H9 (cell line): ENCODE measurements around the gene LPAR3. TPM values are rescaled to one million over a fixed set of nuclear protein-coding genes. Genes with fewer than 3 reads are reported as not detected.

Experiments
- DNase-seq: peaks from one replicate; pipeline ENCODE4 v3.0.0-alpha.2; 2017
- H2AFZ ChIP-seq: one replicate; pipeline ENCODE4 v1.6.1; 2013; ENCODE audit warnings: mild to moderate bottlenecking, low read length, control low read depth, moderate library complexity
- H2AK5ac ChIP-seq: 2 replicates; pipeline ENCODE4 v1.6.1; 2013; ENCODE audit warnings: low read length, control low read depth, mixed read lengths; ENCODE audit not compliant: insufficient read length
- H2BK120ac ChIP-seq: one replicate; pipeline ENCODE4 v1.6.1; 2013; ENCODE audit warnings: low read depth, mild to moderate bottlenecking, low read length, control low read depth, inconsistent platforms; ENCODE audit not compliant: poor library complexity, severe bottlenecking
- H2BK12ac ChIP-seq: 2 replicates; pipeline ENCODE4 v1.6.1; 2013; ENCODE audit warnings: low read length, control low read depth, mixed read lengths, low read depth; ENCODE audit not compliant: insufficient read length
- H2BK15ac ChIP-seq: 2 replicates; pipeline ENCODE4 v1.6.1; 2013; ENCODE audit warnings: low read depth, low read length, control low read depth
- H2BK20ac ChIP-seq: one replicate; pipeline ENCODE4 v1.6.1; 2013; ENCODE audit warnings: low read depth, mild to moderate bottlenecking, low read length, control low read depth, inconsistent platforms; ENCODE audit not compliant: poor library complexity, severe bottlenecking
- H2BK5ac ChIP-seq: 2 replicates; pipeline ENCODE4 v1.6.1; 2013; ENCODE audit warnings: low read length, control low read depth, mixed read lengths; ENCODE audit not compliant: insufficient read length
- H3K14ac ChIP-seq: 2 replicates; pipeline ENCODE4 v1.6.1; 2013; ENCODE audit warnings: low read length, control low read depth; ENCODE audit not compliant: insufficient read depth
- H3K18ac ChIP-seq: 2 replicates; pipeline ENCODE4 v1.6.1; 2013; ENCODE audit warnings: low read depth, mild to moderate bottlenecking, mixed read lengths, low read length, control low read depth; ENCODE audit not compliant: insufficient read length
- H3K23ac ChIP-seq: 2 replicates; pipeline ENCODE4 v1.6.1; 2013; ENCODE audit warnings: low read length, control low read depth, mixed read lengths, low read depth; ENCODE audit not compliant: insufficient read length
- H3K23me2 ChIP-seq: 2 replicates; pipeline ENCODE4 v1.6.1; 2013; ENCODE audit warnings: low read depth, mild to moderate bottlenecking, mixed read lengths, low read length, control low read depth; ENCODE audit not compliant: insufficient read length, poor library complexity, severe bottlenecking
- H3K27ac ChIP-seq: 2 replicates; pipeline ENCODE4 v1.5.1; 2013; ENCODE audit warnings: low read length, control low read depth, mixed read lengths, low read depth; ENCODE audit not compliant: insufficient read length
- H3K27me3 ChIP-seq: 2 replicates; pipeline ENCODE4 v1.6.1; 2013; ENCODE audit warnings: low read length, control low read depth, inconsistent platforms; ENCODE audit not compliant: insufficient read depth
- H3K4ac ChIP-seq: 2 replicates; pipeline ENCODE4 v1.6.1; 2013; ENCODE audit warnings: low read depth, mild to moderate bottlenecking, control low read depth, inconsistent platforms, low read length, moderate library complexity
- H3K4me1 ChIP-seq: 2 replicates; pipeline ENCODE4 v1.6.1; 2013; ENCODE audit warnings: low read length, control low read depth, inconsistent platforms; ENCODE audit not compliant: insufficient read depth
- H3K4me2 ChIP-seq: 2 replicates; pipeline ENCODE4 v1.6.1; 2013; ENCODE audit warnings: low read length, control low read depth, mixed read lengths; ENCODE audit not compliant: insufficient read length, insufficient read depth
- H3K56ac ChIP-seq: 2 replicates; pipeline ENCODE4 v1.6.1; 2013; ENCODE audit warnings: low read depth, mild to moderate bottlenecking, mixed read lengths, low read length, control low read depth; ENCODE audit not compliant: insufficient read length
- H3K79me1 ChIP-seq: 2 replicates; pipeline ENCODE4 v1.6.1; 2013; ENCODE audit warnings: low read depth, mild to moderate bottlenecking, moderate library complexity, low read length, control low read depth, inconsistent platforms; ENCODE audit not compliant: insufficient read depth, poor library complexity, severe bottlenecking
- H3K79me2 ChIP-seq: 2 replicates; pipeline ENCODE4 v1.6.1; 2013; ENCODE audit warnings: low read length, control low read depth, inconsistent platforms; ENCODE audit not compliant: insufficient read depth
- H3K9ac ChIP-seq: 2 replicates; pipeline ENCODE4 v1.6.1; 2013; ENCODE audit warnings: low read length, control low read depth, mixed read lengths; ENCODE audit not compliant: insufficient read length; ENCODE audit errors: extremely low read depth
- H3K9me3 ChIP-seq: one replicate; pipeline ENCODE4 v1.6.1; 2013; ENCODE audit warnings: low read depth, low read length, inconsistent platforms; ENCODE audit not compliant: control insufficient read depth
- H3T11ph ChIP-seq: one replicate; pipeline ENCODE4 v1.6.1; 2013; ENCODE audit warnings: mild to moderate bottlenecking, low read length, control low read depth, inconsistent platforms
- H4K20me1 ChIP-seq: one replicate; pipeline ENCODE4 v1.6.1; 2013; ENCODE audit not compliant: control insufficient read depth, insufficient read length, insufficient read depth
- H4K5ac ChIP-seq: 2 replicates; pipeline ENCODE4 v1.6.1; 2013; ENCODE audit warnings: low read depth, mild to moderate bottlenecking, mixed read lengths, low read length, control low read depth; ENCODE audit not compliant: insufficient read length
- H4K8ac ChIP-seq: replicated peaks from 2 replicates; pipeline ENCODE4 v1.6.1; 2013; ENCODE audit warnings: low read length, control low read depth, mixed read lengths, low read depth; ENCODE audit not compliant: insufficient read length
- H4K91ac ChIP-seq: 2 replicates; pipeline ENCODE4 v1.6.1; 2013; ENCODE audit warnings: low read depth, mild to moderate bottlenecking, moderate library complexity, mixed read lengths, low read length, control low read depth; ENCODE audit not compliant: insufficient read length
- H3K27ac Mint-ChIP-seq, 3 experiments: 2 replicates in 2 of 3; 3 replicates in 1 of 3; pipeline ENCODE4 v1.8.0; 2020 to 2021; ENCODE audit warnings: mixed read lengths in 3 of 3, mild to moderate bottlenecking in 1 of 3, moderate library complexity in 1 of 3
- H3K27me3 Mint-ChIP-seq: 2 replicates; pipeline ENCODE4 v1.8.0; 2021; ENCODE audit warnings: low read depth, mild to moderate bottlenecking, moderate library complexity, mixed read lengths
- H3K36me3 Mint-ChIP-seq, 3 experiments: 2 replicates in 2 of 3; 3 replicates in 1 of 3; pipeline ENCODE4 v1.8.0; 2020 to 2021; ENCODE audit warnings: low read depth in 3 of 3, mixed read lengths in 3 of 3; ENCODE audit not compliant: insufficient read depth in 1 of 3
- H3K4me1 Mint-ChIP-seq, 2 experiments: 2 replicates each; pipeline ENCODE4 v1.8.0; 2020; ENCODE audit warnings: mixed read lengths in 2 of 2
- H3K4me3 Mint-ChIP-seq, 2 experiments: 2 replicates in 1 of 2; 3 replicates in 1 of 2; pipeline ENCODE4 v1.8.0; 2020 to 2021; ENCODE audit warnings: mild to moderate bottlenecking in 2 of 2, mixed read lengths in 2 of 2, moderate library complexity in 1 of 2
- H3K9me3 Mint-ChIP-seq, 2 experiments: 2 replicates in 1 of 2; 3 replicates in 1 of 2; pipeline ENCODE4 v1.8.0; 2020; ENCODE audit warnings: mild to moderate bottlenecking in 2 of 2, mixed read lengths in 2 of 2, moderate library complexity in 1 of 2
- WGBS: extraction: QIAGEN DNeasy Blood & Tissue Kit; methylation state at CpG from one replicate; pipeline ENCODE4 v1.1.7; 2013; ENCODE audit warnings: missing lambda C conversion rate, low lambda C conversion rate, mixed read lengths; ENCODE audit not compliant: insufficient read length; ENCODE audit errors: extremely low coverage; 5-methylcytosine and 5-hydroxymethylcytosine counted together
- total RNA-seq: library from RNA; stranded (reverse); gene quantifications from 2 replicates; pipeline ENCODE4 v1.2.1, GENCODE V29; 2021
- TF ChIP-seq, protein P1 (sequence below): fragments of 200-600 bp; sonication (generic); conservative IDR thresholded peaks from 3 replicates; pipeline ENCODE4 v1.8.0; 2021; ENCODE audit warnings: antibody characterized with exemption, mild to moderate bottlenecking

Gene LPAR3
- total RNA-seq, 1 experiment from 2014 or later, result 3.0 TPM

DNA sequence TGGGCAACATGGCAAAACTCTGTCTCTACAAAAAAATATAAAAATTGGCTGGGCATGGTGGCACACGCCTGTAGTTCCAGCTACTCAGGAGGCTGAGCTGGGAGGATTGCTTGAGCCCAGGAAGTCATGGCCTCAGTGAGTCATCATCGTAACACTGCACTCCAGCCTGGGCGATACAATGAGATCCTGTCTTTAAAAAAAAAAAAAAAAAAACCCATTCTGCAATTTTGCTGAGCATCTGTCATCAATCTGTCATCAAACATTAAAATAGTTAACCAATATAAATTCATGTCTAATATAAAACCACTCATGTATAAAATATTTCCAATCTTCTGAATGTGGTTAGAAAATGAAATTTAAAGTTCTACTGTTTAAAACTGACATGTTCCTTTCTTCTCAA is 56.9 kb downstream of the LPAR3 start:
- no peaks in the 10 kb centered on the region for H3K9me3 ChIP-seq
- no peak overlapping the region for H3T11ph ChIP-seq
- no peak overlapping the region for H2BK20ac ChIP-seq
- H2AFZ ChIP-seq, result no peak overlapping the region
- no peak overlapping the region for H3K18ac ChIP-seq
- H3K4me3 Mint-ChIP-seq, result no peak overlapping the region
- no peak overlapping the region for H3K4ac ChIP-seq
- H3K27ac ChIP-seq, result no peak overlapping the region
- H3K9me3 Mint-ChIP-seq, result no peaks in the 10 kb centered on the region
- no peak overlapping the region for H4K8ac ChIP-seq
- H3K36me3 Mint-ChIP-seq, result no peaks in the 10 kb centered on the region; a peak in 1 of 7 replicates
- no peak overlapping the region for H3K23ac ChIP-seq
- TF ChIP-seq, protein P1, sequence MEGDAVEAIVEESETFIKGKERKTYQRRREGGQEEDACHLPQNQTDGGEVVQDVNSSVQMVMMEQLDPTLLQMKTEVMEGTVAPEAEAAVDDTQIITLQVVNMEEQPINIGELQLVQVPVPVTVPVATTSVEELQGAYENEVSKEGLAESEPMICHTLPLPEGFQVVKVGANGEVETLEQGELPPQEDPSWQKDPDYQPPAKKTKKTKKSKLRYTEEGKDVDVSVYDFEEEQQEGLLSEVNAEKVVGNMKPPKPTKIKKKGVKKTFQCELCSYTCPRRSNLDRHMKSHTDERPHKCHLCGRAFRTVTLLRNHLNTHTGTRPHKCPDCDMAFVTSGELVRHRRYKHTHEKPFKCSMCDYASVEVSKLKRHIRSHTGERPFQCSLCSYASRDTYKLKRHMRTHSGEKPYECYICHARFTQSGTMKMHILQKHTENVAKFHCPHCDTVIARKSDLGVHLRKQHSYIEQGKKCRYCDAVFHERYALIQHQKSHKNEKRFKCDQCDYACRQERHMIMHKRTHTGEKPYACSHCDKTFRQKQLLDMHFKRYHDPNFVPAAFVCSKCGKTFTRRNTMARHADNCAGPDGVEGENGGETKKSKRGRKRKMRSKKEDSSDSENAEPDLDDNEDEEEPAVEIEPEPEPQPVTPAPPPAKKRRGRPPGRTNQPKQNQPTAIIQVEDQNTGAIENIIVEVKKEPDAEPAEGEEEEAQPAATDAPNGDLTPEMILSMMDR, result no peak
- no peak overlapping the region for H2BK120ac ChIP-seq
- H2BK15ac ChIP-seq, result no peak overlapping the region
- H3K14ac ChIP-seq, result no peak overlapping the region
- H3K27me3 ChIP-seq, result no peaks in the 10 kb centered on the region
- no peak overlapping the region for H3K27ac Mint-ChIP-seq
- H2BK12ac ChIP-seq, result no peak overlapping the region
- no peaks in the 10 kb centered on the region for H3K79me1 ChIP-seq
- no CpG with 5 or more reads among the region's 3 CpGs for WGBS
- no peak overlapping the region for H3K9ac ChIP-seq
- no peaks in the 10 kb centered on the region for H3K4me1 ChIP-seq
- H3K27me3 Mint-ChIP-seq, result no peaks in the 10 kb centered on the region
- no peak overlapping the region for H4K91ac ChIP-seq
- no peaks in the 10 kb centered on the region for H3K23me2 ChIP-seq
- no peak overlapping the region for H2BK5ac ChIP-seq
- no peak for DNase-seq
- no peak overlapping the region for H4K5ac ChIP-seq
- H3K56ac ChIP-seq, result no peak overlapping the region
- no peaks in the 10 kb centered on the region for H3K4me1 Mint-ChIP-seq
- H3K4me2 ChIP-seq, result no peak overlapping the region
- H3K79me2 ChIP-seq, result no peaks in the 10 kb centered on the region
- no peak overlapping the region for H2AK5ac ChIP-seq
- H4K20me1 ChIP-seq, result no peaks in the 10 kb centered on the region
